Brain microvascular endothelial cell (primary cell): Measurements from ENCODE around the gene KCNQ5.

Source experiments
- DNase-seq: peaks from one replicate; pipeline ENCODE4 v3.0.0-alpha.2; 2020
- H3K27ac ChIP-seq: fragments of 250-450 bp; sonication (Bioruptor Pico); 2 replicates; pipeline ENCODE4 v1.5.1; 2020; ENCODE audit warnings: mild to moderate bottlenecking, moderate library complexity
- H3K27me3 ChIP-seq: fragments of 250-450 bp; sonication (Bioruptor Pico); replicated peaks from 2 replicates; pipeline ENCODE4 v1.5.1; 2020; ENCODE audit warnings: mild to moderate bottlenecking
- H3K36me3 ChIP-seq: fragments of 250-450 bp; sonication (Bioruptor Pico); replicated peaks from 2 replicates; pipeline ENCODE4 v1.5.1; 2020; ENCODE audit warnings: mild to moderate bottlenecking
- H3K4me3 ChIP-seq: 2 replicates; pipeline ENCODE4 v1.5.1; 2011; ENCODE audit warnings: low read depth, mild to moderate bottlenecking, control low read depth, low read length, moderate library complexity
- in situ Hi-C: cut with HindIII; loops from 2 replicates; pipeline ENCODE4 v1.10.0; 2017; ENCODE audit warnings: low sequenced_read_pairs, low pct_ligation_motif_present
- TF ChIP-seq, protein P1 (sequence below): IDR thresholded peaks from 2 replicates; pipeline ENCODE4 v1.5.1; 2011; ENCODE audit warnings: low read depth, mild to moderate bottlenecking, moderate library complexity, low read length, control low read depth, inconsistent platforms; ENCODE audit errors: missing control alignments

KCNQ5 gene

GRCh38 chr6:72822023-72822422, 200.2 kb downstream of the KCNQ5 start:
- H3K36me3 ChIP-seq = no peaks in the 10 kb centered on the region
- no peak overlapping the region for H3K4me3 ChIP-seq
- in situ Hi-C loops = no loop called here
- TF ChIP-seq, protein P1, sequence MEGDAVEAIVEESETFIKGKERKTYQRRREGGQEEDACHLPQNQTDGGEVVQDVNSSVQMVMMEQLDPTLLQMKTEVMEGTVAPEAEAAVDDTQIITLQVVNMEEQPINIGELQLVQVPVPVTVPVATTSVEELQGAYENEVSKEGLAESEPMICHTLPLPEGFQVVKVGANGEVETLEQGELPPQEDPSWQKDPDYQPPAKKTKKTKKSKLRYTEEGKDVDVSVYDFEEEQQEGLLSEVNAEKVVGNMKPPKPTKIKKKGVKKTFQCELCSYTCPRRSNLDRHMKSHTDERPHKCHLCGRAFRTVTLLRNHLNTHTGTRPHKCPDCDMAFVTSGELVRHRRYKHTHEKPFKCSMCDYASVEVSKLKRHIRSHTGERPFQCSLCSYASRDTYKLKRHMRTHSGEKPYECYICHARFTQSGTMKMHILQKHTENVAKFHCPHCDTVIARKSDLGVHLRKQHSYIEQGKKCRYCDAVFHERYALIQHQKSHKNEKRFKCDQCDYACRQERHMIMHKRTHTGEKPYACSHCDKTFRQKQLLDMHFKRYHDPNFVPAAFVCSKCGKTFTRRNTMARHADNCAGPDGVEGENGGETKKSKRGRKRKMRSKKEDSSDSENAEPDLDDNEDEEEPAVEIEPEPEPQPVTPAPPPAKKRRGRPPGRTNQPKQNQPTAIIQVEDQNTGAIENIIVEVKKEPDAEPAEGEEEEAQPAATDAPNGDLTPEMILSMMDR = no peak
- no peaks in the 10 kb centered on the region for H3K27me3 ChIP-seq
- no peak overlapping the region for H3K27ac ChIP-seq
- DNase-seq = no peak

GRCh38 chr6:72822691-72823090, 200.8 kb downstream of the KCNQ5 start:
- TF ChIP-seq, protein P1 = no peak
- DNase-seq = no peak
- H3K4me3 ChIP-seq = no peak overlapping the region
- no peak overlapping the region for H3K27ac ChIP-seq
- no peaks in the 10 kb centered on the region for H3K36me3 ChIP-seq
- H3K27me3 ChIP-seq = no peaks in the 10 kb centered on the region
- in situ Hi-C loops = no loop called here

DNA sequence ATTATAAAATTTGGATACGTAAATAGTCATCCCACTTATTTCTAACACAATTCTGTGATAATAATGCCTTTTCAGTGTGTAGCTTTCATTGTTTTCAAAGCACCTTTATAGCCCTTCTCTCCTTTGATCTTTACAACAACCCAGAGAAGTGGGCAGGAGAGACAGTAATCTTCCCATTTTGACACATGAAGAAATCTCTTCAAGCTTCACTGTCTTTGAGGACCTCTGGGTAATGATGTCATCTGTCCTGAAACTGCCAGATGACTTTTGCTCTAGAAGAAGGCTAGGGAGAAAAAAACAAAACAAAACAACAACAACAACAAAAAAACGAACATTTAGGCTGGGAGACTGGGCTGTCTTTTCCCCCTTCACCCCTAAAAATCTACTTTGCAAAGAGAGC, 203.0 kb downstream of the KCNQ5 start:
- Histone ChIP-seq H3K27me3 (no peaks in the 10 kb centered on the region), H3K27ac (no peak overlapping the region), H3K4me3 (no peak overlapping the region), H3K36me3 (no peaks in the 10 kb centered on the region)
- in situ Hi-C loops = no loop called here
- DNase-seq = no peak
- TF ChIP-seq, protein P1 = no peak

- Histone ChIP-seq H3K36me3 (no peaks in the 10 kb centered on the region), H3K27ac (no peak overlapping the region), H3K27me3 (no peaks in the 10 kb centered on the region), H3K4me3 (no peak overlapping the region)
- in situ Hi-C loops = no loop called here
- TF ChIP-seq, protein P1 = no peak
- DNase-seq = peak; percentile 55
Observed at GRCh38 chr6:72825315-72825911, 203.5 kb downstream of the KCNQ5 start.

DNA sequence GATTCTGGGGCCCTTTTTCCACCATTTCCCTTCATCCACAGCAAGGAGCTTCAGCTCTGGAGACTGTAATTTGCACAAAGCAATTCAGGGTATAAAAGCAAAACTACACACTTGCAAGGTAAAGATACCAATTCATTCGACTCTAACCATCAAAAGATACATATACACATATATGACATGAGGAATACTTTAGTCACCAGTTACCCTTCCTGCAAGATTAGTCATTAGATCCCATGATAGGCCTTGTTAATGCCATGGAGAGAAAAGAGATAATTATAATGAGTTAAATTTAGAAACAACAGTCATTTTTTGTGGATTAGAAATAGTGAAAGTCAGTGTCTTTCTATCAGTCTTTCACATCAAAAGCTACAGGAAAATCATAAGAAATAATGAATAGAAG, 204.2 kb downstream of the KCNQ5 start:
- TF ChIP-seq, protein P1 = no peak
- H3K27me3 ChIP-seq = no peaks in the 10 kb centered on the region
- no peak overlapping the region for H3K4me3 ChIP-seq
- peak; percentile 5 for DNase-seq
- H3K27ac ChIP-seq = no peak overlapping the region
- in situ Hi-C loops = no loop called here
- H3K36me3 ChIP-seq = no peaks in the 10 kb centered on the region
